Thoracic aorta (tissue), 2 donors: Measurements from ENCODE around the gene TOR2A. TPM values are rescaled to one million over a fixed set of nuclear protein-coding genes. Genes with fewer than 3 reads are reported as not detected.

Source experiments
- ATAC-seq: fragments of 150-250 bp; one replicate; pipeline ENCODE4 v1.8.0; 2017; ENCODE audit warnings: low read depth; ENCODE audit not compliant: insufficient number of reproducible peaks, low FRiP score
- DNase-seq: peaks from one replicate; pipeline ENCODE4 v3.0.0-alpha.2; 2020; ENCODE audit warnings: low spot score
- H3K27ac ChIP-seq, 2 donors: fragments of 200-600 bp; sonication (generic); 1 replicate in 1 of 2; 2 replicates in 1 of 2; pipeline ENCODE4 v1.5.1; 2016; ENCODE audit warnings: mild to moderate bottlenecking in 2 of 2, moderate library complexity in 2 of 2
- H3K27me3 ChIP-seq: fragments of 200-600 bp; sonication (generic); replicated peaks from 2 replicates; pipeline ENCODE4 v1.6.0; 2016; ENCODE audit warnings: mild to moderate bottlenecking; ENCODE audit not compliant: insufficient read depth
- H3K36me3 ChIP-seq: fragments of 200-600 bp; sonication (generic); one replicate; pipeline ENCODE4 v1.5.1; 2016
- H3K4me1 ChIP-seq, 2 donors: fragments of 200-600 bp; sonication (generic); 1 replicate in 1 of 2; 2 replicates in 1 of 2; pipeline versions ENCODE4 v1.5.1 to v1.6.0; 2016; ENCODE audit warnings: low read depth in 2 of 2, mild to moderate bottlenecking in 1 of 2; ENCODE audit not compliant: control insufficient read depth in 1 of 2
- H3K4me3 ChIP-seq: fragments of 200-600 bp; sonication (generic); 2 replicates; pipeline ENCODE4 v1.5.1; 2016; ENCODE audit warnings: mild to moderate bottlenecking
- H3K9me3 ChIP-seq: fragments of 200-600 bp; sonication (generic); 2 replicates; pipeline ENCODE4 v1.5.1; 2016
- CTCF ChIP-seq: fragments of 200-600 bp; sonication (generic); IDR thresholded peaks from one replicate; pipeline ENCODE4 v1.5.1; 2019; ENCODE audit warnings: antibody characterized with exemption
- total RNA-seq, 2 donors: library from RNA; depleted of rRNA; stranded (reverse); fragments of >200 nt; gene quantifications; one replicate each; pipeline versions ENCODE4 v1.1.0 to v1.2.3, GENCODE V29; 2016

The TOR2A gene
- total RNA-seq, 2 donors from 2014 or later = 14.5 to 16.9 TPM

GRCh38 chr9:127705577-127706379 lies 29.3 kb downstream of the TOR2A start:
- DNase-seq (no peak), ATAC-seq (no peak)
- no peak for TF ChIP-seq CTCF

GRCh38 chr9:127703289-127703946 lies 31.7 kb downstream of the TOR2A start:
- Histone ChIP-seq H3K27me3 (no peaks in the 10 kb centered on the region), H3K4me3 (no peak overlapping the region), H3K9me3 (no peaks in the 10 kb centered on the region), H3K36me3 (no peaks in the 10 kb centered on the region), H3K27ac (no peak overlapping the region), H3K4me1 (peaks cover 4% of the 10 kb centered on the region in 2 donors)
- ATAC-seq (no peak), DNase-seq (no peak)
- no peak for TF ChIP-seq CTCF

More at GRCh38 chr9:127705577-127706379, 29.3 kb downstream of the TOR2A start:
- no peaks in the 10 kb centered on the region for H3K36me3 ChIP-seq
- H3K27me3 ChIP-seq = no peaks in the 10 kb centered on the region
- H3K4me1 ChIP-seq = no peaks in the 10 kb centered on the region
- no peaks in the 10 kb centered on the region for H3K9me3 ChIP-seq
- H3K27ac ChIP-seq = no peak overlapping the region
- H3K4me3 ChIP-seq = no peak overlapping the region

- ATAC-seq = no peak
- H3K4me3 ChIP-seq = no peak overlapping the region
- no peaks in the 10 kb centered on the region for H3K36me3 ChIP-seq
- no peaks in the 10 kb centered on the region for H3K27me3 ChIP-seq
- TF ChIP-seq CTCF = no peak
- H3K9me3 ChIP-seq = no peaks in the 10 kb centered on the region
- H3K4me1 ChIP-seq = peaks cover 4% of the 10 kb centered on the region in 2 donors
- DNase-seq = no peak
- H3K27ac ChIP-seq = no peak overlapping the region
These were observed 34.4 kb downstream of the TOR2A start for GRCh38 chr9:127700594-127701255.

- Histone ChIP-seq H3K4me1 (peaks cover 4% of the 10 kb centered on the region in 2 donors), H3K36me3 (no peaks in the 10 kb centered on the region), H3K27me3 (no peaks in the 10 kb centered on the region), H3K4me3 (no peak overlapping the region), H3K27ac (peak overlapping the region in 1 of 2 donors; percentile 93), H3K9me3 (no peaks in the 10 kb centered on the region)
- DNase-seq (no peak), ATAC-seq (no peak)
- TF ChIP-seq CTCF = no peak
These were observed 35.0 kb downstream of the TOR2A start for GRCh38 chr9:127700140-127700539.
